ENCODE measurements around the gene ARHGAP19.

- no peak for TF ChIP-seq POLR2A (IDR thresholded peaks at IDR 0.05; ENCODE audit: control extremely low read depth in 1 of 2, low read depth in 2 of 2, low read length in 2 of 2)
- TF ChIP-seq POLR2AphosphoS5 (IDR thresholded peaks at IDR 0.05; ENCODE audit: low read depth, low read length): no peak
- no peak for TF ChIP-seq SP1 (IDR thresholded peaks at IDR 0.05; ENCODE audit: low read depth, low read length)
- TF ChIP-seq TAF1 (IDR thresholded peaks at IDR 0.05; ENCODE audit: low read depth, low read length): no peak
- TF ChIP-seq, protein P1, sequence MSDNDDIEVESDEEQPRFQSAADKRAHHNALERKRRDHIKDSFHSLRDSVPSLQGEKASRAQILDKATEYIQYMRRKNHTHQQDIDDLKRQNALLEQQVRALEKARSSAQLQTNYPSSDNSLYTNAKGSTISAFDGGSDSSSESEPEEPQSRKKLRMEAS (IDR thresholded peaks at IDR 0.05): no peak
- no peak for TF ChIP-seq RXRA (IDR thresholded peaks at IDR 0.05; ENCODE audit: insufficient read depth, low read depth, low read length)
- no peak for TF ChIP-seq YY1 (IDR thresholded peaks at IDR 0.05; ENCODE audit: low read depth, low read length)
- no peak for TF ChIP-seq JUN (IDR thresholded peaks at IDR 0.05; ENCODE audit: low read depth, low read length)
- TF ChIP-seq CBX5 (IDR thresholded peaks at IDR 0.05; ENCODE audit: low read depth, low read length): no peak
- TF ChIP-seq CTCF (IDR thresholded peaks at IDR 0.05; ENCODE audit: control extremely low read depth in 1 of 3, insufficient read depth in 1 of 3, low read depth in 1 of 3, low read length in 3 of 3): no peak
- TF ChIP-seq SRF (IDR thresholded peaks at IDR 0.05; ENCODE audit: low read depth, low read length): no peak
- TF ChIP-seq GABPA (IDR thresholded peaks at IDR 0.05; ENCODE audit: borderline replicate concordance, insufficient read depth, low read length): no peak
Measured at GRCh38 chr10:97291357-97292096, 910 bp downstream of the ARHGAP19 start.
